Measurements from ENCODE around the gene SLC17A5. TPM values are rescaled to one million over a fixed set of nuclear protein-coding genes. Genes with fewer than 3 reads are reported as not detected.
"Not testable (repeated sequence)": the region's sequence is repeated elsewhere in the genome, so short reads cannot be mapped to it uniquely, and the experiment has no call there.

SLC17A5 gene
- total RNA-seq, 2 donors from 2014 or later = 4.8 to 6.4 TPM

DNA sequence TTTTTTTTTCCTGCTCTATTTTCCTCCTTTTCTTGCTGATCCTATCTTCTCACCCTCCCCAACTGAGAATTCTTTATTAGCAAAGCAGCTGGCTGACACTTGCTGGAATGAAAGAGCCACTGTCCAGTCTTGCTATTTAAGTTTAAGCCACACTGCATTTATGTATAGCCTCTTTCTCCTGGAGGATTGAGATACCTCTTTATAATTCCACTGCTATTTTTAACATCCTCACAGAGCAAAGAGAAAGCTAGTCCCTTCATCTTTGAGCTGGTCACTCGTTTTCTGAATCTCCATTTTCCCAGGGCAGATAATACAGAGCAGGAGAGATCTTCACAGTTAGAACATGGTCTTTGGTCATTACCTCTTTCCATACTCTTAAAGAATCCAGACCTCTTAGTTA, 97.0 kb downstream of the SLC17A5 start:
- no peaks in the 10 kb centered on the region for H3K9me3 Mint-ChIP-seq
- no peaks in the 10 kb centered on the region for H3K27me3 Mint-ChIP-seq
- H3K4me3 Mint-ChIP-seq = no peak overlapping the region
- no peaks in the 10 kb centered on the region for H3K36me3 Mint-ChIP-seq (ENCODE audit: low read depth)
- ATAC-seq (replicated peaks) = no peak
- H3K27ac Mint-ChIP-seq = no peak overlapping the region
- H3K4me1 Mint-ChIP-seq = peaks cover 5% of the 10 kb centered on the region

DNA sequence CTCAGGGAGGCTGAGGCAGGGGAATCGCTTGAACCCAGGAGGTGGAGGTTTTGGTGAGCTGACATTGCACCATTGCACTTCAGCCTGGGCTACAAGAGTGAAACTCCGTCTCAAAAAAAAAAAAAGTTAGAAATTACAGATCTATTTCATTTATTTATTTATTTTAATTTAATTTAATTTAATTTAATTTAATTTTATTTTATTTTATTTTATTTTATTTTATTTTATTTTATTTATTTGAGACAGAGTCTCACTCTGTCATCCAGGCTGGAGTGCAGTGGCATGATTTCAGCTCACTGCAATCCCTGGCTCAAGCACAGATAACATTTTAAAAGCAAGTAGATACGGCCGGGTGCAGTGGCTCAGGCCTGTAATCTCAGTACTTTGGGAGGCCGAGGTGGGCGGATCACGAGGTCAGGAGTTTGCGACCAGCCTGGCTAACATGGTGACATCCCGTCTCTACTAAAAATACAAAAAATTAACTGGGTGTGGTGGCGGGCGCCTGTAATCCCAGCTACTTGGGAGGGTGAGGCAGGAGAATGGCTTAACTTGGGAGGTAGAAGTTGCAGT, 98.3 kb downstream of the SLC17A5 start:
- not testable (repeated sequence) for ATAC-seq (replicated peaks); H3K27me3 Mint-ChIP-seq; H3K9me3 Mint-ChIP-seq; H3K4me3 Mint-ChIP-seq; H3K27ac Mint-ChIP-seq; H3K4me1 Mint-ChIP-seq; H3K36me3 Mint-ChIP-seq (ENCODE audit: low read depth)

DNA sequence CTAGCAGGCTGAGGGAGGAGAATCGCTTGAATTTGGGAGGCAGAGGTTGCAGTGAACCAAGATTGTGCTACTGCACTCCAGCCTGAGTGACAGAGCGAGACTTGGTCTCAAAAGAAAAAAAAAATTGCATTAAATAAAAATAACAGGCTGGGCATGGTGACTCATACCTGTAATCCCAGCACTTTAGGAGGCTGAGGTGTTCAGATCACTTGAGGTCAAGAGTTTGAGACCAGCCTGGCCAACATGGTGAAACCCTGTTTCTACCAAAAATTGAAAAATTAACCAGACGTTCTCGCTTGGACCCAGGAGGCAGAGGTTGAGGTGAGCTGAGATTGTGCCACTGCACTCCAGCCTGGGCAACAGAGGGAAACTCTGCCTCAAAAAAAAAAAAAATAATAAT, 102.7 kb downstream of the SLC17A5 start:
- H3K27ac Mint-ChIP-seq; H3K4me3 Mint-ChIP-seq; H3K4me1 Mint-ChIP-seq; H3K27me3 Mint-ChIP-seq; H3K9me3 Mint-ChIP-seq; ATAC-seq (replicated peaks); H3K36me3 Mint-ChIP-seq (ENCODE audit: low read depth): not testable (repeated sequence)

DNA sequence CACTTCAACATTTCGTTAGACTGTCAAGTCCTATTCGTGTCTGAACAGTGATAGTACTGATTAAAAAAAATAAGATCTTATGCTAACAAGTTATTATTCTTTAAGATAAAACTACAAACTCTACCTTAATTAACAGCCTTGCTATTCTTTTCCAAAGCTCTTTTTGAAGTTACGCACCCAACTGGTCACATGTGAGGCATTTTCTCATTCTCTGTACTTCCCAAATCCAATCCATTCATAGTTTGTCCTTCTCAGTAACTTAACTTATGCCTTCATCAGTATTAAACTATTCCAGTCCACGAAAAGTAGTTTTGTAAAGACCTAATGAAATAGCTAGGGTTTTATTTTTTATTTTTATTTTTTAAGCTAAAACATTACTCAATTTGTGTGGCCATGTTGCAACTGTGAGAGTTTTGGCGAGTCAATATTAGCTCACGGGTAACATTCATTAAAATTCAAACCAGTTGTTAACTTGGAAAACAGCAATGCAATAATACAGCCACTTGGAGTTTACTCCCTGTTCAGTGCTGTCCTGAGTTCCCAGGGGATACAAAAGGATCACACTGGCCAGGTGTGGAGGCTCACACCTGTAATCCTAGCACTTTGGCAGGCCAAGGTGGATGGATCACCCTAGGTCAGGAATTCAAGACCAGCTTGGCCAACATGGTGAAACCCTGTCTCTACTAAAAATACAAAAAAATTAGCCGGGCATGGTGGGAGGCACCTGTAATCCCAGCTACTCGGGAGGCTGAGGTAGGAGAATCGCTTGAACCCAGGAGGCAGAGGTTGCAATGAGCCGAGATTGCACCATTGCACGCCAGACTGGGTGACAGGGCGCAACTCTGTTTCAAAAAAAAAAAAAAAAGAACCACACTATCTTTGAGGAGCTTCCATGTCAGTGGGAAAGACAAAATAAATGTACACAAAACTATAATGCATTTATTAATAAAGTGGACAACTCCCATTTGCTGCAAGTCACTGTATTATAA, 105.0 kb downstream of the SLC17A5 start:
- Mint-ChIP-seq H3K4me3 (no peak overlapping the region), H3K4me1 (peaks cover 4% of the 10 kb centered on the region), H3K27me3 (peaks cover 4% of the 10 kb centered on the region), H3K36me3 (ENCODE audit: low read depth) (no peaks in the 10 kb centered on the region), H3K27ac (no peak overlapping the region), H3K9me3 (no peaks in the 10 kb centered on the region)
- ATAC-seq (replicated peaks) = no peak

DNA sequence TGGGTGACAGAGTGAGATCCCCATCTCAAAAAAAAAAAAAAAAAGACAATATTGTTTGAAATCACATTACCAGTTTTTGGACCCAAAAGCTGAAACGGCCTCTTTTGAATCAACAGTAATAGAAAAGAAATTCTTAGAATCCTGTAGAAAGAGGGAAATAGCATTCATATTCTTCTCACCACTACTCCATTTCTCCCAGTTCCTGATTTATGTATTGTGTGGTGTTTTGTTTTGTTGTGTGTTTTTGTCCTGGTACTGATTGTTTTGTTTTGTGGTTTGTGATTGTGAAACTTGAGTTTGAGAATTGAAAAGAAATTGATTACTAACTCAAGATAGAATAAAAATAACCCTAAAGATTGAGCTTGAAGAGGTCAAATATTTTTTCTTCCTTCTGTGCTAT, 106.8 kb downstream of the SLC17A5 start:
- Mint-ChIP-seq H3K4me3 (no peak overlapping the region), H3K27ac (no peak overlapping the region), H3K9me3 (no peaks in the 10 kb centered on the region), H3K27me3 (peaks cover 4% of the 10 kb centered on the region), H3K4me1 (peaks cover 4% of the 10 kb centered on the region), H3K36me3 (ENCODE audit: low read depth) (no peaks in the 10 kb centered on the region)
- ATAC-seq (replicated peaks) = no peak

Other genes with a start within 250 kb of the SLC17A5 start
- 10 to 100 TPM; 37.5 to 56.0 TPM for gene CGAS, start 201.7 kb downstream of the SLC17A5 start, total RNA-seq
- 10 to 100 TPM; 46.8 to 57.7 TPM for gene MTO1, start 192.3 kb downstream of the SLC17A5 start, total RNA-seq
- gene EEF1A1, start 133.0 kb downstream of the SLC17A5 start, total RNA-seq = over 10,000 TPM in 1 of 2 donors, 1,000 to 10,000 TPM in 1; 9,813 to 18,243 TPM
- gene CD109, start 42.2 kb upstream of the SLC17A5 start, total RNA-seq = 10 to 100 TPM; 10.4 to 21.5 TPM